Stimulated activated CD4-positive, alpha-beta T cell treated with anti-CD3 and anti-CD28 coated beads, TNF-alpha, amount 100 ng/mL, for 48 hours (primary cell): Measurements from ENCODE around the gene XRRA1.
"Not testable (repeated sequence)": the region's sequence is repeated elsewhere in the genome, so short reads cannot be mapped to it uniquely, and the experiment has no call there.

Experiments
- DNase-seq, 3 donors: peaks; one replicate each; pipeline ENCODE4 v3.0.0-alpha.2; 2020; ENCODE audit warnings: low read depth in 3 of 3

The XRRA1 gene

GRCh38 chr11:74948898-74949752, at the start of gene XRRA1, which contains the start of gene SPCS2:
XRRA1 (minus strand) TSS chr11:74949091; CDS start chr11:74940878, 8,213 bp downstream.
SPCS2 (plus strand) TSS chr11:74949266; CDS start chr11:74949286, 20 bp downstream.
- DNase-seq = peak; percentile 91 to 99 (median 98)

- DNase-seq = no peak
These were observed 44.0 kb upstream of the XRRA1 start for GRCh38 chr11:74992852-74993251.

DNA sequence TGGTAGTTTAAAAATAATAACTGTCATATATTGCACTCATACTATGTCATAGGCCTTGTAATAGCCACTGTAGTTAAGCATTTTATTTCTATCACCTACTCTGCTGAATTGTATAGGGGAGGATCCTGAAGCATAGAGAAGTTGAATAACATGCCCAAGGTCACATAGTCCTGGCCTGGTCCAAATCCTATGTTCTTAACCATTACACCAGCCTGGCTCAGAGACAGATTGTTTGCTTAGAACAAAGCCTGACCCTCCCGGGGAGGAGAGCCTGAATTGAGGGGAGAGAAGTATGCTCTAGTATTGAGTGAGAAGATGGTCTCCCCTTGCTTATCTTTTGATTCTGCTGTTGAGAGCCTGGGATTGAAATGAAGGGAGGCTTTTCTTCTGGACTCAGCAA, 42.0 kb upstream of the XRRA1 start:
- no peak for DNase-seq

DNA sequence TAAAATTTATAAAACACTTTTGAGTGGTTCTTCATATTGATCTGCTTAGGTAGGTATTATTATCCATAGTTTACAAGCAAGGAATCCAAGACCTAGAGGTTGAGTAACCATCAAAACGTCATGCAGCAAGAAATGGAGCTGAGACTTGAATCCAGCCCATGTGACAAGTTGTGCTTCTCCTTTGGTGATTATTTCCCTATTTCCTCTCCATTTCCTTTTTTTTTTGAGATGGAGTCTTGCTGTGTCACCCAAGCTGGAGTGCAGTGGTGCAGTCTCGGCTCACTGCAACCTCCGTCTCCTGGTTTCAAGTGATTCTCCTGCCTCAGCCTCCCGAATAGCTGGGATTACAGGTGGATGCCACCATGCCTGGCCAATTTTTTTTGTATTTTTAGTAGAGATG, 41.3 kb upstream of the XRRA1 start:
- DNase-seq = not testable (repeated sequence)

- DNase-seq = no peak
These were observed 40.4 kb upstream of the XRRA1 start for GRCh38 chr11:74989260-74989638.

GRCh38 chr11:74988541-74989259, 39.8 kb upstream of the XRRA1 start, which contains the start of gene NEU3:
NEU3 (plus strand) TSS chr11:74988933; CDS start chr11:74989061, 128 bp downstream.
- DNase-seq = peak; percentile 66 to 82 (median 70)

DNA sequence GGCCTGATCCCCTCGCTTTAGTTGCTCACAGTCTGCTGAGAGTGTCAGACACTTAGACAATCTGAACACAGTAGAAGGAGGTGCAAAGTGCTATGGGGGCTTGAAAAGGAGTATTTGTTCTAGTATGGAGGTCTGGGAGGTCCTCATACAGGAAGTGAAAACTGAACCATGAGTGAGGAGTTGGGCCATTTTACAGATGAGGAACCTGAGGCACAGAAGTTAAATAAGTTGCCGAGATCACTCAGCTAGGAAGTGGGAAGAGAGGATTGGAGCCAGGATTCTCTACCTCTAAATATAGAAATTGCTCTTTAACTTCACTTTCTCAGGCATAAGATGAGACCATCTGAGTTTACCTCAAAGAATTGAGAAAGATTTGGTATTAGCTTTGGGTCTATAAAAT, 35.8 kb upstream of the XRRA1 start:
- DNase-seq = no peak

GRCh38 chr11:74984070-74984469, 35.2 kb upstream of the XRRA1 start:
- no peak for DNase-seq

DNA sequence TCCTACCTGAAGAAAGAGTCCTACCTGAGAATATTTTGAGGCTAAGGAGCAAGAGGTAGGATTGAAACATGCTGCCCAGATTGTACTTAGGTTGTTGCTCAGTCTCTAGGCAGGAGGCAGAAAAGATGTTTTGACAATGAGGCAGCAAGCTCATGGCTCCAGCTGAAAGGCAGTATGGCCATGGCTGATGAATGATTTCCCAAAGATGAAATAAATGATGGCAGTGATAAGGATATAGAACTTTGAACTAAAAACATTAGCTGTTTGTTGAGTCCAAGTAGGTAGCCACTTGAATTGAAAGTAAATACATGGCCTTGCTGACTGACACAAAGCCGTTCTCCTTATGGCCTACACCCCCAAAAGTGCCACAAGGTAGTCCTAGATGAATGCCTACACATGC, 33.0 kb upstream of the XRRA1 start:
- no peak for DNase-seq

GRCh38 chr11:74980634-74981033, 31.7 kb upstream of the XRRA1 start:
- DNase-seq = no peak

DNA sequence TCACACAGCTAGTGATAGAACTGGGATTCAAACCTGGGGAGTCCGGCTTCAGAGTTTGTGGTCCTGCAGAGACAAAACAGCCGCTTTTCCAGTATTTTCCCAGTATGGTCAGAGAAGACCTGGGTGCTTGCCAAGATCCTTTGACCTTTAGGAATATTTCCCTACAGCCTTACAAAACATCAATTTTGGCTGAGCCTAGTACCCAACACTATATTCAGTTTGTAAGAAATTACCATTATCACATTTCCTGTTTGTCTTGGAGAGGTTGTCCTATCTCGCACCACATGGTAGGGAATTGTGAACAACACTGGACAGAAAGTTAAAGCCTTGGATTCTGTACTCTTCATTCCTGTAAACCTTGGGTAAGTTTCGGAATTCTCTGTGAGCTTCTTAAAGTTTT, 29.1 kb upstream of the XRRA1 start:
- DNase-seq = no peak

DNA sequence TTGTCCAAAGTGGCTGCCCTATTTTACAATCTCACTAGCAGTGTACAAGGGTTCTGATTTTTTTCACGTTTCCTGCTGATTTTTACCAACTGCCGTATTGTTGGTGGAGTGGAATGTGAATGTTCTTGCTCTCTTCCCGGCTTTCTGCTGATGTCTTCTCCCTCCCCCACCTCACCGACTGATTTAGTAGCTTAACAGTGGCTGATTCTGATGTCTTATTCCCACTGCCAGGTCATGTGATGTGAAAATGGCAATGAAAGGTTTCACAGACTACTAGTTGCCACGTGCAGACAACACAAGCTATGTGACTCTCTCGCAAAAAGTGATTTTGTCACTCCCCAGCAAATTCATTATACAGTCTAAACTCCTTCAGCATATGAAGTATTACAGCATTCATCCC, 22.5 kb upstream of the XRRA1 start:
- no peak for DNase-seq

- DNase-seq = no peak
These were observed 22.0 kb upstream of the XRRA1 start for GRCh38 chr11:74970852-74971395.

GRCh38 chr11:74966651-74967050, 17.8 kb upstream of the XRRA1 start:
- DNase-seq = no peak

- not testable (repeated sequence) for DNase-seq
These were observed 11.2 kb upstream of the XRRA1 start for GRCh38 chr11:74960128-74960527.

DNA sequence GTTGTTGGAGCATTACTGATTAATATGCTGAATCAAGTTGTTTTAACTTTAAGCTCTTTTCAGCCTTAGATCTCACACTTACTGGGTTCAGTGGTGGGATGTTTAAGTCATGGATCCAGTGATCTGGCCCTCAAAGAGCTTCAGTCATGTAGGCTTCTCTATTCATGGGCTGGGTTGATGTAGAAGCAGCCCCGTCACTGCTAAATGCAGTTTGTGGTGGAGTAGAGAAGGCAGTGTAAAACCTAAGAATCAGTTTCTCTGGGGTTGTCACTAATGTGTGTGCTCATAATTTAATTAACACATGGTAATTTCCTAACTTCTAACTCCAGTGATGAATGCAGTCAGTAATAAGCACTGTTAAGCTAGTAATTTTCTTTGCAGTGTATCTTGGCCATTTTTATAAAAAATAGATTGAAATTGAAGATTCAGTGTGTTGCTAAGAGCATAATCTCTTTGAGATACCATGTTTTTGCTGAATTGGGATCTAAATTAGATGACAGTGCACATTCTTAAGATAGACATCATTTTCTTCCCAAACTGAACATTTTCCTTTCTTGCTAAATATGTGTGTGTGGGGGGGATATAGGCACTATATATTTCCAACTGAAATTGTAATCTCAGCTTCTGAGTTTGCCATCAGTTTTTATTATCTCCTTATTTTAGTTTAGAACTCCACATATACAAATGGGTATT, 9.2 kb upstream of the XRRA1 start:
- DNase-seq = no peak

DNA sequence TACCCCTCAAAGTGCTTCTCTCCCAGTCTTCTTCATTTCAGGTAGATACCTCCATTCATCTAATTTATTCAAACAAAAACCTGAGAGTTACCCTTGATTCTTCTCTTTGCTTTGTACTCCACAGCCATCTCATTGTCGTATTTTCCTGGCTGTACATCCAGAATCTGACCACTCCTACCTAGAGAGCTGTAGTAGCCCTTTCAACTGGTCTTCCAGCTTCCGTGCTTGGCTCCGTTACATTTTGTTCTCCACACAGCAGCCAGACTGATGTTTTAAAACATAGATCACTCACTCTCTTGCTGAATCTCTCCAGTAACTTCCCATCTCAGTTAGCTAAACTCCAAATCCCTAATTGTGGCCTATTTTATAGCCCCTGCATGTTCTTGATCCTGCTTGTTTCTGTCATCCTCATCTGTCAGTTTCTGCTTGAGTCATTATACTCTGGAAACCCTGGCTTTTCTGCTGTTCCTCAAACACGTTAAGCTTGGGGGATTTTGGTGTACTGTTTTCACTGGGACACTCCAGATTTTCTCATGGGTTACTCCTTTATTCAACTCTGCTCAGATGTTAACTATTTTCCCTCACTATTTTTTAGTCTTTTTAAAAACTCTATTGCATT, 7.6 kb upstream of the XRRA1 start:
- no peak for DNase-seq

DNA sequence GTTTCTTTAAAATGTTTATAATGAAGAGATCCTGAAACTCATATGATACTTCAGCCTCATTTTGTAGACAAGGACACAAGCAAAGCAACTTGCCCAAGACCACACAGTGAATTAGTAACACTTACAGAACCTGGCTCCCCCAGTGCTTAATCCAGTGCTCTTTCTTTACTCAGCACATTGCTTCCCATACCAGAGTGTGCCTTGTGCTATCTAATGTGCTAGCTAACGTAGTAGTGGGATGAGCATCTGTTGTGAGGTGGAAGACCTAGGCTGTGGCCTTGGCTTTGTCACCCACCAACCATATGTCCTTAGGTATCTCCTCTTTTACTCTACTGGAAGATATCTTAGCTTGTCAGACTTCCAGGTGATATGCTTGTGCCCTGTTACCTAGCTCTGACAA, 5.3 kb upstream of the XRRA1 start:
- DNase-seq = no peak

- DNase-seq = no peak
These were observed 4.6 kb upstream of the XRRA1 start for GRCh38 chr11:74953451-74953850.

DNA sequence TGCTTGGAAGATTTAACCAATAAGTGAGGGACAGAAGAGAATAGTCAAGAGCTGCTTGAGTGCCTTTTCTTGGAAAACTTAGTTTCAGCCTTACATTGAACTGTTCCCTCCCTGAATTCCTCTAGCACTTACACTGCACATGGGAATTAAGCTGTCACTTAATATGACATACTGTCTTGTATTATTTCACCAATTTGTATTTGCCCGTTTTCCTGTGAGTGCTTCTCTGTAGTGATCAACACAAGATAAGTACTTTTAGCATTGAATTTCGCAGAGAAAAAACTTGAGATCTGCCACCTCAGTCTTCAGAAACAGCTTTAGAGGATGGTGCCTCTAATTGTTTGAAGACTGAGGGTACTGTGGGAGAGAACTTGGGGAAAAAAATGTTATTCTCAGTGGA, 3.9 kb upstream of the XRRA1 start:
- no peak for DNase-seq

- no peak for DNase-seq
These were observed 2.3 kb upstream of the XRRA1 start for GRCh38 chr11:74951226-74951625.
